WTC11 (cell line): ENCODE results near the gene CYRIA. TPM values are rescaled to one million over a fixed set of nuclear protein-coding genes. Genes with fewer than 3 reads are reported as not detected.

Experiments
- ATAC-seq: fragments of 200-7000 bp; cut with Tn5 transposase; 2 replicates; pipeline ENCODE4 v1.10.0; 2021; ENCODE audit warnings: mild to moderate bottlenecking, moderate library complexity
- CTCF ChIA-PET: fragments of 300-600 bp; sonication (Branson Sonifier 250); formaldehyde crosslinking; loops from one replicate; lab custom pipeline; 2021; ENCODE audit warnings: antibody characterized with exemption; lab: Charles Lee
- POLR2A ChIA-PET: fragments of 350-600 bp; sonication (Branson Sonifier 250); formaldehyde crosslinking; loops from one replicate; lab custom pipeline; 2021; ENCODE audit warnings: antibody characterized with exemption; lab: Charles Lee
- DNase-seq: peaks from one replicate; pipeline ENCODE4 v3.0.0; 2021; ENCODE audit warnings: low spot score
- H3K27ac Mint-ChIP-seq: 2 replicates; pipeline ENCODE4 v1.8.0; 2021; ENCODE audit warnings: mixed read lengths
- H3K27me3 Mint-ChIP-seq: 2 replicates; pipeline ENCODE4 v1.8.0; 2021; ENCODE audit warnings: low read depth, mild to moderate bottlenecking, moderate library complexity, mixed read lengths
- H3K36me3 Mint-ChIP-seq: 2 replicates; pipeline ENCODE4 v1.8.0; 2021; ENCODE audit warnings: mixed read lengths
- H3K4me1 Mint-ChIP-seq: 2 replicates; pipeline ENCODE4 v1.8.0; 2022; ENCODE audit warnings: mixed read lengths
- H3K4me3 Mint-ChIP-seq: 2 replicates; pipeline ENCODE4 v1.8.0; 2021; ENCODE audit warnings: mild to moderate bottlenecking, moderate library complexity, mixed read lengths
- H3K9me3 Mint-ChIP-seq: 2 replicates; pipeline ENCODE4 v1.8.0; 2021; ENCODE audit warnings: mixed read lengths
- ELF4 ChIP-seq: sonication (generic); formaldehyde crosslinking; IDR thresholded peaks from 2 replicates; pipeline ENCODE4 v1.8.1; 2022; ENCODE audit warnings: low read depth, mild to moderate bottlenecking, moderate library complexity, missing genetic modification reagents
- ETV6 ChIP-seq: sonication (generic); formaldehyde crosslinking; IDR thresholded peaks from 2 replicates; pipeline ENCODE4 v1.8.1; 2022; ENCODE audit warnings: mild to moderate bottlenecking, missing genetic modification reagents
- FOXJ3 ChIP-seq: sonication (generic); formaldehyde crosslinking; IDR thresholded peaks from 2 replicates; pipeline ENCODE4 v1.9.0; 2021; ENCODE audit warnings: missing genetic modification reagents, mild to moderate bottlenecking, borderline replicate concordance
- GTF2I ChIP-seq: fragments of 250-450 bp; sonication (Bioruptor Pico); conservative IDR thresholded peaks from 2 replicates; pipeline ENCODE4 v1.4.0; 2021; ENCODE audit warnings: mild to moderate bottlenecking
- IRF2 ChIP-seq: sonication (generic); formaldehyde crosslinking; IDR thresholded peaks from 2 replicates; pipeline ENCODE4 v1.8.0; 2022; ENCODE audit warnings: low read depth, missing genetic modification reagents, borderline replicate concordance
- MXD4 ChIP-seq: fragments of 250-450 bp; sonication (Bioruptor Pico); IDR thresholded peaks from 2 replicates; pipeline ENCODE4 v1.8.0; 2021; ENCODE audit warnings: mild to moderate bottlenecking, moderate library complexity, borderline replicate concordance
- NFATC4 ChIP-seq: fragments of 250-450 bp; sonication (Bioruptor Pico); IDR thresholded peaks from 2 replicates; pipeline ENCODE4 v1.9.0; 2021; ENCODE audit warnings: mild to moderate bottlenecking
- RELA ChIP-seq: sonication (generic); formaldehyde crosslinking; IDR thresholded peaks from 2 replicates; pipeline ENCODE4 v1.8.1; 2022; ENCODE audit warnings: missing genetic modification reagents, mild to moderate bottlenecking, borderline replicate concordance
- TCF7 ChIP-seq: sonication (generic); formaldehyde crosslinking; IDR thresholded peaks from 2 replicates; pipeline ENCODE4 v1.8.0; 2022; ENCODE audit warnings: mild to moderate bottlenecking, low read depth, missing genetic modification reagents, moderate library complexity
- TP53 ChIP-seq: sonication (generic); formaldehyde crosslinking; IDR thresholded peaks from 2 replicates; pipeline ENCODE4 v1.8.1; 2023; ENCODE audit warnings: mild to moderate bottlenecking, missing genetic modification reagents
- ZNF121 ChIP-seq: sonication (generic); formaldehyde crosslinking; IDR thresholded peaks from 2 replicates; pipeline ENCODE4 v1.8.0; 2023; ENCODE audit warnings: missing genetic modification reagents
- ZNF423 ChIP-seq: fragments of 250-450 bp; sonication (Bioruptor Pico); IDR thresholded peaks from 2 replicates; pipeline ENCODE4 v2.1.2; 2022; ENCODE audit warnings: mild to moderate bottlenecking, moderate library complexity
- total RNA-seq: library from RNA; stranded (reverse); gene quantifications from 3 replicates; pipeline ENCODE4 v1.2.3, GENCODE V29; 2021
- TF ChIP-seq, protein P1 (sequence below): fragments of 250-450 bp; sonication (Bioruptor Pico); IDR thresholded peaks from 2 replicates; pipeline ENCODE4 v1.9.0; 2021; ENCODE audit warnings: mild to moderate bottlenecking
- TF ChIP-seq, protein P2 (sequence below): sonication (generic); formaldehyde crosslinking; IDR thresholded peaks from 2 replicates; pipeline ENCODE4 v1.8.0; 2023; ENCODE audit warnings: missing genetic modification reagents
- TF ChIP-seq, protein P3 (sequence below): sonication (generic); formaldehyde crosslinking; IDR thresholded peaks from 2 replicates; pipeline ENCODE4 v1.8.1; 2022; ENCODE audit warnings: mild to moderate bottlenecking, missing genetic modification reagents, moderate library complexity, borderline replicate concordance
- TF ChIP-seq, protein P4 (sequence below): sonication (generic); formaldehyde crosslinking; IDR thresholded peaks from 2 replicates; pipeline ENCODE4 v1.8.0; 2023; ENCODE audit warnings: missing genetic modification reagents, mild to moderate bottlenecking, borderline replicate concordance
- TF ChIP-seq, protein P5 (sequence below): fragments of 250-450 bp; sonication (Bioruptor Pico); conservative IDR thresholded peaks from 2 replicates; pipeline ENCODE4 v1.9.0; 2021; ENCODE audit warnings: mild to moderate bottlenecking
- TF ChIP-seq, protein P6 (sequence below): sonication (generic); formaldehyde crosslinking; IDR thresholded peaks from 2 replicates; pipeline ENCODE4 v1.8.1; 2022; ENCODE audit warnings: low read depth, missing genetic modification reagents, borderline replicate concordance
- TF ChIP-seq, protein P7 (sequence below): sonication (generic); formaldehyde crosslinking; IDR thresholded peaks from 2 replicates; pipeline ENCODE4 v1.8.0; 2022; ENCODE audit warnings: missing genetic modification reagents
- TF ChIP-seq, protein P8 (sequence below): fragments of 200-600 bp; IDR thresholded peaks from 2 replicates; pipeline ENCODE4 v1.8.0; 2022; ENCODE audit warnings: antibody characterized with exemption

Gene CYRIA
- total RNA-seq, 1 experiment from 2014 or later = 8.3 TPM

DNA sequence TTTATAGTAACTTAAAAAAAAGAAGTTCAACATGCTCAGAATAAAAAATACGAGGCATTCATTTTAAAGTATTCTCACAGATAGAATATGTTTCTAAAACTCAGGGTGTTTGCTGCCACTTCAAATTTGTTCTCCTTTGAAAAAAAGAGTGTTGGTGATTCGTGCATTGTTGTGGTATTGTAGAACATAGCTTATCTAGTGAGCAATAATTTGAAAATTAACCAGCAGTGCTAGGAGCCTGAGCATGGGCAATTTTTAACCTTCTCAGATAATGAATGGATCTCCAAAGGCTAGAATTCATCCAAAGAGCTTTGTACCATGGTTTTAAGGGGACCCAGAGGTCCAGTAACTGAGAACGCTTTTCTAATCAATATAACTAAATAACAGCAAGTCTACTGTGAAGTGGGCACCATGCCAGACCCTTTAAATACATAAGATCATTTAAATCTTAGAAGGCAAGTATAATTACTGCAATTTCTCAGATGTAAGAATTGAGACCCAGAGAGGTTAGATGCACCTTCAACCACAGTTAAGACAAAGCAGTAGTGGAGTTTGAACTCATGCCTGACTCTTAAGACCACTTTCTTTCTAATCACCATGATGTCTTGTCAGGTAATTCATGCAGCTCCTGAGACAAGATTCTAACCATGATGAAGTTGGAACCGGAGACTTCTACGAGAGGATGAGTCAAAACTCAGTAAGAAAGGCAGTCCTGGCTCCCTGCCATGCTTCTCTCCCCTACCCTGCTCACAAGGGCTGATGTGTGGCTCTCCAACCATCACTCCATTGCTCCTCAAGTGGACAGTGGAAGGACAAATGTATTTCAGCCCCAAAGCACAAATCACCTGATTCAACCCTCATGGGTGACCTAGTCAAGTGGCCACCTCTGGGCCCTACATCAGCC is 3.4 kb downstream of the CYRIA start:
- H3K4me3 Mint-ChIP-seq = no peak overlapping the region
- peaks cover 22% of the 10 kb centered on the region for H3K27me3 Mint-ChIP-seq
- no peaks in the 10 kb centered on the region for H3K36me3 Mint-ChIP-seq
- no peak for ATAC-seq
- no peaks in the 10 kb centered on the region for H3K9me3 Mint-ChIP-seq
- TF ChIP-seq MXD4 (no peak), ZNF423 (no peak), RELA (CRISPR knock-in tag) (no peak), ZNF121 (CRISPR knock-in tag) (no peak), IRF2 (CRISPR knock-in tag) (no peak), TP53 (CRISPR knock-in tag) (no peak), NFATC4 (CRISPR knock-in tag) (no peak), ELF4 (no peak), ETV6 (no peak), GTF2I (CRISPR knock-in tag) (no peak), FOXJ3 (CRISPR knock-in tag) (no peak), TCF7 (CRISPR knock-in tag) (no peak)
- TF ChIP-seq, protein P1, sequence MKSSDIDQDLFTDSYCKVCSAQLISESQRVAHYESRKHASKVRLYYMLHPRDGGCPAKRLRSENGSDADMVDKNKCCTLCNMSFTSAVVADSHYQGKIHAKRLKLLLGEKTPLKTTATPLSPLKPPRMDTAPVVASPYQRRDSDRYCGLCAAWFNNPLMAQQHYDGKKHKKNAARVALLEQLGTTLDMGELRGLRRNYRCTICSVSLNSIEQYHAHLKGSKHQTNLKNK = no peak
- TF ChIP-seq, protein P2, sequence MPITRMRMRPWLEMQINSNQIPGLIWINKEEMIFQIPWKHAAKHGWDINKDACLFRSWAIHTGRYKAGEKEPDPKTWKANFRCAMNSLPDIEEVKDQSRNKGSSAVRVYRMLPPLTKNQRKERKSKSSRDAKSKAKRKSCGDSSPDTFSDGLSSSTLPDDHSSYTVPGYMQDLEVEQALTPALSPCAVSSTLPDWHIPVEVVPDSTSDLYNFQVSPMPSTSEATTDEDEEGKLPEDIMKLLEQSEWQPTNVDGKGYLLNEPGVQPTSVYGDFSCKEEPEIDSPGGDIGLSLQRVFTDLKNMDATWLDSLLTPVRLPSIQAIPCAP (CRISPR knock-in tag) = no peak
- TF ChIP-seq, protein P3, sequence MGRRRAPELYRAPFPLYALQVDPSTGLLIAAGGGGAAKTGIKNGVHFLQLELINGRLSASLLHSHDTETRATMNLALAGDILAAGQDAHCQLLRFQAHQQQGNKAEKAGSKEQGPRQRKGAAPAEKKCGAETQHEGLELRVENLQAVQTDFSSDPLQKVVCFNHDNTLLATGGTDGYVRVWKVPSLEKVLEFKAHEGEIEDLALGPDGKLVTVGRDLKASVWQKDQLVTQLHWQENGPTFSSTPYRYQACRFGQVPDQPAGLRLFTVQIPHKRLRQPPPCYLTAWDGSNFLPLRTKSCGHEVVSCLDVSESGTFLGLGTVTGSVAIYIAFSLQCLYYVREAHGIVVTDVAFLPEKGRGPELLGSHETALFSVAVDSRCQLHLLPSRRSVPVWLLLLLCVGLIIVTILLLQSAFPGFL (CRISPR knock-in tag) = no peak
- TF ChIP-seq, protein P4, sequence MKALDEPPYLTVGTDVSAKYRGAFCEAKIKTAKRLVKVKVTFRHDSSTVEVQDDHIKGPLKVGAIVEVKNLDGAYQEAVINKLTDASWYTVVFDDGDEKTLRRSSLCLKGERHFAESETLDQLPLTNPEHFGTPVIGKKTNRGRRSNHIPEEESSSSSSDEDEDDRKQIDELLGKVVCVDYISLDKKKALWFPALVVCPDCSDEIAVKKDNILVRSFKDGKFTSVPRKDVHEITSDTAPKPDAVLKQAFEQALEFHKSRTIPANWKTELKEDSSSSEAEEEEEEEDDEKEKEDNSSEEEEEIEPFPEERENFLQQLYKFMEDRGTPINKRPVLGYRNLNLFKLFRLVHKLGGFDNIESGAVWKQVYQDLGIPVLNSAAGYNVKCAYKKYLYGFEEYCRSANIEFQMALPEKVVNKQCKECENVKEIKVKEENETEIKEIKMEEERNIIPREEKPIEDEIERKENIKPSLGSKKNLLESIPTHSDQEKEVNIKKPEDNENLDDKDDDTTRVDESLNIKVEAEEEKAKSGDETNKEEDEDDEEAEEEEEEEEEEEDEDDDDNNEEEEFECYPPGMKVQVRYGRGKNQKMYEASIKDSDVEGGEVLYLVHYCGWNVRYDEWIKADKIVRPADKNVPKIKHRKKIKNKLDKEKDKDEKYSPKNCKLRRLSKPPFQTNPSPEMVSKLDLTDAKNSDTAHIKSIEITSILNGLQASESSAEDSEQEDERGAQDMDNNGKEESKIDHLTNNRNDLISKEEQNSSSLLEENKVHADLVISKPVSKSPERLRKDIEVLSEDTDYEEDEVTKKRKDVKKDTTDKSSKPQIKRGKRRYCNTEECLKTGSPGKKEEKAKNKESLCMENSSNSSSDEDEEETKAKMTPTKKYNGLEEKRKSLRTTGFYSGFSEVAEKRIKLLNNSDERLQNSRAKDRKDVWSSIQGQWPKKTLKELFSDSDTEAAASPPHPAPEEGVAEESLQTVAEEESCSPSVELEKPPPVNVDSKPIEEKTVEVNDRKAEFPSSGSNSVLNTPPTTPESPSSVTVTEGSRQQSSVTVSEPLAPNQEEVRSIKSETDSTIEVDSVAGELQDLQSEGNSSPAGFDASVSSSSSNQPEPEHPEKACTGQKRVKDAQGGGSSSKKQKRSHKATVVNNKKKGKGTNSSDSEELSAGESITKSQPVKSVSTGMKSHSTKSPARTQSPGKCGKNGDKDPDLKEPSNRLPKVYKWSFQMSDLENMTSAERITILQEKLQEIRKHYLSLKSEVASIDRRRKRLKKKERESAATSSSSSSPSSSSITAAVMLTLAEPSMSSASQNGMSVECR (CRISPR knock-in tag) = no peak
- TF ChIP-seq, protein P5, sequence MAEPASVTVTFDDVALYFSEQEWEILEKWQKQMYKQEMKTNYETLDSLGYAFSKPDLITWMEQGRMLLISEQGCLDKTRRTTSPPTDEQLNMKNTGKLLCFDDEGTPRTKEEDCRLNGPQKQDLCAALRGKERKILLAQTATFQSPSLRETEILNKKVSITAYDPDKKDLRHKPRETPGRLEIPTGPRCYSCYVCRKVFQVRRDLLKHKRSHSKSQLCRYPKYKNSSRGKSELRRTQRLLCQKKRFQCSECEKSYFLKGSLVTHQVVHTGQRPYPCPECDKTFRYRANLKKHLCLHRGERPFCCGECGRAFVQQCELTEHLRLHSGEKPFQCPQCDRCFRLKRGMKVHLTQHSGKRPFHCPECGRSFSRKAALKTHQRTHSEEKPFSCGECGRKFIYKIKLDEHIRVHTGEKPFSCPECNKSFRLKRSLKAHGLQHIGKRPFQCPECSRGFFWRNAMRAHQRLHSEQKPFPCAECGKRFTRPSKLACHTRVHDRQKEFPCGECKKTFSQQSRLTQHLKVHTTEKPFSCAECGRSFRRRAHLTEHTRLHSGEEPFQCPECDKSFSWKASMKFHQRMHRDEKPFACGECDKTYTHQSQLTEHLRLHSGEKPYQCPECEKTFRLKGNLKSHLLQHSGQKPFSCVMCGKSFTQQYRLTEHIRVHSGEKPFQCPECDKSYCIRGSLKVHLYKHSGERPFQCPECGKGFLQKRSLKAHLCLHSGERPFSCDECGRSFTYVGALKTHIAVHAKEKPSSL (CRISPR knock-in tag) = no peak
- TF ChIP-seq, protein P6, sequence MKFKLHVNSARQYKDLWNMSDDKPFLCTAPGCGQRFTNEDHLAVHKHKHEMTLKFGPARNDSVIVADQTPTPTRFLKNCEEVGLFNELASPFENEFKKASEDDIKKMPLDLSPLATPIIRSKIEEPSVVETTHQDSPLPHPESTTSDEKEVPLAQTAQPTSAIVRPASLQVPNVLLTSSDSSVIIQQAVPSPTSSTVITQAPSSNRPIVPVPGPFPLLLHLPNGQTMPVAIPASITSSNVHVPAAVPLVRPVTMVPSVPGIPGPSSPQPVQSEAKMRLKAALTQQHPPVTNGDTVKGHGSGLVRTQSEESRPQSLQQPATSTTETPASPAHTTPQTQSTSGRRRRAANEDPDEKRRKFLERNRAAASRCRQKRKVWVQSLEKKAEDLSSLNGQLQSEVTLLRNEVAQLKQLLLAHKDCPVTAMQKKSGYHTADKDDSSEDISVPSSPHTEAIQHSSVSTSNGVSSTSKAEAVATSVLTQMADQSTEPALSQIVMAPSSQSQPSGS = no peak
- TF ChIP-seq, protein P7, sequence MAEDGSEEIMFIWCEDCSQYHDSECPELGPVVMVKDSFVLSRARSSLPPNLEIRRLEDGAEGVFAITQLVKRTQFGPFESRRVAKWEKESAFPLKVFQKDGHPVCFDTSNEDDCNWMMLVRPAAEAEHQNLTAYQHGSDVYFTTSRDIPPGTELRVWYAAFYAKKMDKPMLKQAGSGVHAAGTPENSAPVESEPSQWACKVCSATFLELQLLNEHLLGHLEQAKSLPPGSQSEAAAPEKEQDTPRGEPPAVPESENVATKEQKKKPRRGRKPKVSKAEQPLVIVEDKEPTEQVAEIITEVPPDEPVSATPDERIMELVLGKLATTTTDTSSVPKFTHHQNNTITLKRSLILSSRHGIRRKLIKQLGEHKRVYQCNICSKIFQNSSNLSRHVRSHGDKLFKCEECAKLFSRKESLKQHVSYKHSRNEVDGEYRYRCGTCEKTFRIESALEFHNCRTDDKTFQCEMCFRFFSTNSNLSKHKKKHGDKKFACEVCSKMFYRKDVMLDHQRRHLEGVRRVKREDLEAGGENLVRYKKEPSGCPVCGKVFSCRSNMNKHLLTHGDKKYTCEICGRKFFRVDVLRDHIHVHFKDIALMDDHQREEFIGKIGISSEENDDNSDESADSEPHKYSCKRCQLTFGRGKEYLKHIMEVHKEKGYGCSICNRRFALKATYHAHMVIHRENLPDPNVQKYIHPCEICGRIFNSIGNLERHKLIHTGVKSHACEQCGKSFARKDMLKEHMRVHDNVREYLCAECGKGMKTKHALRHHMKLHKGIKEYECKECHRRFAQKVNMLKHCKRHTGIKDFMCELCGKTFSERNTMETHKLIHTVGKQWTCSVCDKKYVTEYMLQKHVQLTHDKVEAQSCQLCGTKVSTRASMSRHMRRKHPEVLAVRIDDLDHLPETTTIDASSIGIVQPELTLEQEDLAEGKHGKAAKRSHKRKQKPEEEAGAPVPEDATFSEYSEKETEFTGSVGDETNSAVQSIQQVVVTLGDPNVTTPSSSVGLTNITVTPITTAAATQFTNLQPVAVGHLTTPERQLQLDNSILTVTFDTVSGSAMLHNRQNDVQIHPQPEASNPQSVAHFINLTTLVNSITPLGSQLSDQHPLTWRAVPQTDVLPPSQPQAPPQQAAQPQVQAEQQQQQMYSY (CRISPR knock-in tag) = no peak
- TF ChIP-seq, protein P8, sequence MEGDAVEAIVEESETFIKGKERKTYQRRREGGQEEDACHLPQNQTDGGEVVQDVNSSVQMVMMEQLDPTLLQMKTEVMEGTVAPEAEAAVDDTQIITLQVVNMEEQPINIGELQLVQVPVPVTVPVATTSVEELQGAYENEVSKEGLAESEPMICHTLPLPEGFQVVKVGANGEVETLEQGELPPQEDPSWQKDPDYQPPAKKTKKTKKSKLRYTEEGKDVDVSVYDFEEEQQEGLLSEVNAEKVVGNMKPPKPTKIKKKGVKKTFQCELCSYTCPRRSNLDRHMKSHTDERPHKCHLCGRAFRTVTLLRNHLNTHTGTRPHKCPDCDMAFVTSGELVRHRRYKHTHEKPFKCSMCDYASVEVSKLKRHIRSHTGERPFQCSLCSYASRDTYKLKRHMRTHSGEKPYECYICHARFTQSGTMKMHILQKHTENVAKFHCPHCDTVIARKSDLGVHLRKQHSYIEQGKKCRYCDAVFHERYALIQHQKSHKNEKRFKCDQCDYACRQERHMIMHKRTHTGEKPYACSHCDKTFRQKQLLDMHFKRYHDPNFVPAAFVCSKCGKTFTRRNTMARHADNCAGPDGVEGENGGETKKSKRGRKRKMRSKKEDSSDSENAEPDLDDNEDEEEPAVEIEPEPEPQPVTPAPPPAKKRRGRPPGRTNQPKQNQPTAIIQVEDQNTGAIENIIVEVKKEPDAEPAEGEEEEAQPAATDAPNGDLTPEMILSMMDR = no peak
- no peak overlapping the region for H3K27ac Mint-ChIP-seq
- no peak for DNase-seq
- ChIA-PET POLR2A (no interaction called here), CTCF (no interaction called here)
- H3K4me1 Mint-ChIP-seq = peaks cover 43% of the 10 kb centered on the region
